GM10248 (cell line): Measurements from ENCODE around the gene RFK.

Experiments used
- CTCF ChIA-PET: fragments of 300-600 bp; sonication (Branson Sonifier 250); formaldehyde crosslinking; extraction: SDS; loops from one replicate; lab custom pipeline; 2021; ENCODE audit warnings: antibody characterized with exemption; lab: Yijun Ruan, JAX
- POLR2A ChIA-PET: fragments of 350-650 bp; sonication (Branson Sonifier 250); formaldehyde crosslinking; extraction: SDS; loops from one replicate; lab custom pipeline; 2020; ENCODE audit warnings: antibody characterized with exemption; lab: Yijun Ruan, JAX
- DNase-seq: peaks from one replicate; pipeline ENCODE4 v3.0.0; 2012; ENCODE audit errors: extremely low spot score
- TF ChIP-seq, protein P1 (sequence below): IDR thresholded peaks from 2 replicates; pipeline ENCODE4 v1.5.1; 2012; ENCODE audit warnings: mild to moderate bottlenecking, low read depth; ENCODE audit errors: extremely low read depth, missing control alignments, control extremely low read depth

Gene RFK

DNA sequence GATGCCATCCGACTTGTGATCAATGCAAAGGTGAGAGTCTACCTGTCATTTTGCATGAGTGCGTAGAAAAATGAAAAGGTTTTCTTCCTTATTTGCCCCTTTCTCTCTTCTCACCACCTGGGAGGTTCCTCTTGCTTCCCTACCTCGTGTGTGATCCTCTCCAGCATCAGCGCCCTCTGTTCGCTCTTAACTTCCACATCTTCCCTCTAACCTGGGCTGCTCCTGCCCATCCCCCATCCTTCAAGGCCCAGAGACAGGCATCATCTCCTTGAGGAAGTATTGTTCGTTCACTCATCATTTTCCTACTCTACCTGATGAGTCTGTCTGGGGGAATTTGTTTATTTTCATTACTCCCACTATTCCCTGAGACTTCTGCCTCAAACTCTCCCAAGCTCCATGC lies 55.8 kb downstream of the RFK start:
- POLR2A ChIA-PET = no interaction called here
- CTCF ChIA-PET = interaction anchor here (1.4 to 1.6 kb wide), 2 partner anchors 9 to 705 kb away, joined by 3 read pairs; no protein-coding TSS in a partner anchor
- no peak for DNase-seq
- TF ChIP-seq, protein P1, sequence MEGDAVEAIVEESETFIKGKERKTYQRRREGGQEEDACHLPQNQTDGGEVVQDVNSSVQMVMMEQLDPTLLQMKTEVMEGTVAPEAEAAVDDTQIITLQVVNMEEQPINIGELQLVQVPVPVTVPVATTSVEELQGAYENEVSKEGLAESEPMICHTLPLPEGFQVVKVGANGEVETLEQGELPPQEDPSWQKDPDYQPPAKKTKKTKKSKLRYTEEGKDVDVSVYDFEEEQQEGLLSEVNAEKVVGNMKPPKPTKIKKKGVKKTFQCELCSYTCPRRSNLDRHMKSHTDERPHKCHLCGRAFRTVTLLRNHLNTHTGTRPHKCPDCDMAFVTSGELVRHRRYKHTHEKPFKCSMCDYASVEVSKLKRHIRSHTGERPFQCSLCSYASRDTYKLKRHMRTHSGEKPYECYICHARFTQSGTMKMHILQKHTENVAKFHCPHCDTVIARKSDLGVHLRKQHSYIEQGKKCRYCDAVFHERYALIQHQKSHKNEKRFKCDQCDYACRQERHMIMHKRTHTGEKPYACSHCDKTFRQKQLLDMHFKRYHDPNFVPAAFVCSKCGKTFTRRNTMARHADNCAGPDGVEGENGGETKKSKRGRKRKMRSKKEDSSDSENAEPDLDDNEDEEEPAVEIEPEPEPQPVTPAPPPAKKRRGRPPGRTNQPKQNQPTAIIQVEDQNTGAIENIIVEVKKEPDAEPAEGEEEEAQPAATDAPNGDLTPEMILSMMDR = no peak

DNA sequence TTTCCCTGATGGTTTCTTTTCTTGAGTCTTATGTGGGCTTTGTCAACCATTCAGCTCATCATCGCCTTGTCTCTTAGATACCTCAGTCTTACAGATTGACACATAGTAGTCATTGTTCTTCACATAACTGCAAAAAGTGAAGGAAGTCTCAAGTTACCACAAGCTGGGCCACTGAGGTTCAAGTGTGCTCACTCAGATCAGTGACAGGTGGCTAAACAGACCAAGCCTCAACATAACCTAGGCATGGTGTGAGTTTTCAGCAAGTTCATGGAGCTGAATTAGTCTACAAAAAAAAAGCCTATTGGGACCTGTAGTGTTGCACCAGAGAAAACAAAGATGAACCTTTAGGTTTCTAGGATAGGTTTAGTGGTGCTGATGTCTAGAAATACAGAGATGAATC lies 58.2 kb downstream of the RFK start:
- no peak for DNase-seq
- TF ChIP-seq, protein P1 = no peak
- POLR2A ChIA-PET = no interaction called here
- CTCF ChIA-PET = interaction anchor here (0.7 to 1.5 kb wide), 4 partner anchors 9 to 33 kb away, joined by 3 to 5 read pairs (median 4); no protein-coding TSS in a partner anchor
